Measurements from ENCODE around the gene TLK1. TPM values are rescaled to one million over a fixed set of nuclear protein-coding genes. Genes with fewer than 3 reads are reported as not detected.

TLK1 gene
- total and polyA plus RNA-seq, 4 donors, result 7.7 to 19.6 (median 15.6) TPM

DNA sequence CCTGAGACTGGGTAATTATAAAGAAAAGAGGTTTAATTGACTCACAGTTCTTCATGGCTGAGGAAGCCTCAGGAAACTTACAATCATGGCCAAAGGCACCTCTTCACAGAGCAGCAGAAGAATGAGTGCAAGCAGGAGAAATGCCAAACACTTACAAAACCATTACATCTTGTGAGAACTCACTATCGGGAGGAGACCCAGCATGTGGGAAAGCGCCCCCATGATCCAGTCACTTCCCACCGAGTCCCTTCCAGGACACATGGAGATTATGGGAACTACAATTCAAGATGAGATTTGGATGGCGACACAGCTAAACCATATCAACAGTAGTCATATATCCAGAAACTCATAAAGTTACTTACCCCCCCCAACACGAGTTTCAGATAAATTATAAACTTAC is 28.6 kb downstream of the TLK1 start (continued):
- TF ChIP-seq, protein P1, sequence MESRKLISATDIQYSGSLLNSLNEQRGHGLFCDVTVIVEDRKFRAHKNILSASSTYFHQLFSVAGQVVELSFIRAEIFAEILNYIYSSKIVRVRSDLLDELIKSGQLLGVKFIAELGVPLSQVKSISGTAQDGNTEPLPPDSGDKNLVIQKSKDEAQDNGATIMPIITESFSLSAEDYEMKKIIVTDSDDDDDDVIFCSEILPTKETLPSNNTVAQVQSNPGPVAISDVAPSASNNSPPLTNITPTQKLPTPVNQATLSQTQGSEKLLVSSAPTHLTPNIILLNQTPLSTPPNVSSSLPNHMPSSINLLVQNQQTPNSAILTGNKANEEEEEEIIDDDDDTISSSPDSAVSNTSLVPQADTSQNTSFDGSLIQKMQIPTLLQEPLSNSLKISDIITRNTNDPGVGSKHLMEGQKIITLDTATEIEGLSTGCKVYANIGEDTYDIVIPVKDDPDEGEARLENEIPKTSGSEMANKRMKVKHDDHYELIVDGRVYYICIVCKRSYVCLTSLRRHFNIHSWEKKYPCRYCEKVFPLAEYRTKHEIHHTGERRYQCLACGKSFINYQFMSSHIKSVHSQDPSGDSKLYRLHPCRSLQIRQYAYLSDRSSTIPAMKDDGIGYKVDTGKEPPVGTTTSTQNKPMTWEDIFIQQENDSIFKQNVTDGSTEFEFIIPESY (IDR thresholded peaks at IDR 0.05), result no peak

DNA sequence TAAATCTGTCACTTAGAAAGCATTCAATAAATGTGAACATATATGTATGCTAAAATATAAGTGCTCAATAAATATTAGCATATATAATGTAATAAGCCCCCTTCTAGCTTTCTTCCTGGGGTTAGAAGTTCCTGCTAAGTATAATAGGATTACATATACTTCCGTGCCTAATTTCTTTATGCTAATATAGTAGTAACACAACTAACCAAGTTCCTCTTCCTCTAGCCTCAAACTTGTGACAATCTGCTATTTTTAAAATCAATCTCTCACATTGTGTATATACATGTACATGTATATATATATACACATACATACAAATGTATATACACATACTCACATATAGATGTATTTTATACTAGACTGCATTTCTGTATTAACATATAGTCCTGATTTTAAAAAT is 32.2 kb downstream of the TLK1 start:
- TF ChIP-seq RAD21 (IDR thresholded peaks at IDR 0.05) (no peak), SP1 (IDR thresholded peaks at IDR 0.05) (no peak), TAF1 (conservative IDR thresholded peaks at IDR 0.05) (no peak)
- TF ChIP-seq, protein P1 (IDR thresholded peaks at IDR 0.05), result no peak
- TF ChIP-seq, protein P2, sequence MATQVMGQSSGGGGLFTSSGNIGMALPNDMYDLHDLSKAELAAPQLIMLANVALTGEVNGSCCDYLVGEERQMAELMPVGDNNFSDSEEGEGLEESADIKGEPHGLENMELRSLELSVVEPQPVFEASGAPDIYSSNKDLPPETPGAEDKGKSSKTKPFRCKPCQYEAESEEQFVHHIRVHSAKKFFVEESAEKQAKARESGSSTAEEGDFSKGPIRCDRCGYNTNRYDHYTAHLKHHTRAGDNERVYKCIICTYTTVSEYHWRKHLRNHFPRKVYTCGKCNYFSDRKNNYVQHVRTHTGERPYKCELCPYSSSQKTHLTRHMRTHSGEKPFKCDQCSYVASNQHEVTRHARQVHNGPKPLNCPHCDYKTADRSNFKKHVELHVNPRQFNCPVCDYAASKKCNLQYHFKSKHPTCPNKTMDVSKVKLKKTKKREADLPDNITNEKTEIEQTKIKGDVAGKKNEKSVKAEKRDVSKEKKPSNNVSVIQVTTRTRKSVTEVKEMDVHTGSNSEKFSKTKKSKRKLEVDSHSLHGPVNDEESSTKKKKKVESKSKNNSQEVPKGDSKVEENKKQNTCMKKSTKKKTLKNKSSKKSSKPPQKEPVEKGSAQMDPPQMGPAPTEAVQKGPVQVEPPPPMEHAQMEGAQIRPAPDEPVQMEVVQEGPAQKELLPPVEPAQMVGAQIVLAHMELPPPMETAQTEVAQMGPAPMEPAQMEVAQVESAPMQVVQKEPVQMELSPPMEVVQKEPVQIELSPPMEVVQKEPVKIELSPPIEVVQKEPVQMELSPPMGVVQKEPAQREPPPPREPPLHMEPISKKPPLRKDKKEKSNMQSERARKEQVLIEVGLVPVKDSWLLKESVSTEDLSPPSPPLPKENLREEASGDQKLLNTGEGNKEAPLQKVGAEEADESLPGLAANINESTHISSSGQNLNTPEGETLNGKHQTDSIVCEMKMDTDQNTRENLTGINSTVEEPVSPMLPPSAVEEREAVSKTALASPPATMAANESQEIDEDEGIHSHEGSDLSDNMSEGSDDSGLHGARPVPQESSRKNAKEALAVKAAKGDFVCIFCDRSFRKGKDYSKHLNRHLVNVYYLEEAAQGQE (IDR thresholded peaks at IDR 0.05), result no peak
- H3K36me3 ChIP-seq (ENCODE audit: control insufficient read depth in 4 of 4, insufficient read depth in 3 of 4, low read depth in 1 of 4, low read length in 3 of 4), result no peaks in the 10 kb centered on the region
- no peak overlapping the region for H3K27ac ChIP-seq (ENCODE audit: low read depth in 1 of 2, low read length in 2 of 2)
- H3K27me3 ChIP-seq (ENCODE audit: control insufficient read depth in 4 of 4, insufficient read depth in 4 of 4, low read length in 3 of 4), result no peaks in the 10 kb centered on the region
- no peak overlapping the region for H3K9ac ChIP-seq (ENCODE audit: low read depth in 1 of 2, low read length in 2 of 2)
- H3K9me3 ChIP-seq (ENCODE audit: control insufficient read depth in 4 of 4, low read length in 3 of 4), result no peaks in the 10 kb centered on the region
- H3K4me1 ChIP-seq (ENCODE audit: control insufficient read depth in 4 of 4, insufficient read depth in 4 of 4, low read length in 3 of 4), result peaks cover 0 to 10% (median 2%) of the 10 kb centered on the region in 4 donors
- 71% methylated on average over 1 of the region's 1 CpG for WGBS
- no peak for DNase-seq (ENCODE audit: low spot score)
- H3K4me3 ChIP-seq (ENCODE audit: low read depth in 1 of 3, low read length in 3 of 3), result no peak overlapping the region

DNA sequence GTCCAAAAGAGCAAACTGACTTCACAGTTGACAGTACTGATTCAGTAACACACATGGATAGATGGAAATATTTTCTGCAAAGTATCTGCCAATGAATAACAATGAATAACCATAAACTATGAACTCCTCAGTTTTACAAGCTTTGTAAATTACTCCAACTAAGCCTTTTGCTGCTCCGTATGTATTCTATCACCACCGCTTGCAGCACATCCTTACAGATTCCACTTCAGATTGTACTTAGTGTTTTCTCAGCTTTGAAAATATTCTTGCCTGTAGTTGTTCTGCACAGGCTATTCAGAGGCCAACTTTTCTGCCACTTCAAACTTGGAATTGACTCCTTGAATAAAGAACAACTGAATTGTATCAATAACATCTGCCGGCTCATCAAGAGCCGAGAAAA is 36.2 kb downstream of the TLK1 start:
- Histone ChIP-seq H3K9ac (ENCODE audit: low read depth in 1 of 2, low read length in 2 of 2) (no peak overlapping the region), H3K36me3 (ENCODE audit: control insufficient read depth in 4 of 4, insufficient read depth in 3 of 4, low read depth in 1 of 4, low read length in 3 of 4) (no peaks in the 10 kb centered on the region), H3K9me3 (ENCODE audit: control insufficient read depth in 4 of 4, low read length in 3 of 4) (no peaks in the 10 kb centered on the region), H3K27ac (ENCODE audit: low read depth in 1 of 2, low read length in 2 of 2) (no peak overlapping the region), H3K27me3 (ENCODE audit: control insufficient read depth in 4 of 4, insufficient read depth in 4 of 4, low read length in 3 of 4) (no peaks in the 10 kb centered on the region), H3K4me3 (ENCODE audit: low read depth in 1 of 3, low read length in 3 of 3) (no peak overlapping the region), H3K4me1 (ENCODE audit: control insufficient read depth in 4 of 4, insufficient read depth in 4 of 4, low read length in 3 of 4) (peaks cover 0 to 7% (median 1%) of the 10 kb centered on the region in 4 donors)
- no peak for DNase-seq (ENCODE audit: low spot score)
- 84% methylated on average over 4 of the region's 4 CpGs for WGBS
- TF ChIP-seq GABPA (IDR thresholded peaks at IDR 0.05 in 1 of 2, conservative IDR thresholded peaks at IDR 0.05 in 1 of 2) (no peak), HNF4G (IDR thresholded peaks at IDR 0.05) (no peak), FOXA2 (IDR thresholded peaks at IDR 0.05) (no peak), RXRA (IDR thresholded peaks at IDR 0.05) (no peak), FOXA1 (IDR thresholded peaks at IDR 0.05) (no peak)
